Peyer's patch (tissue), 4 donors: ENCODE data around the gene ESPN. TPM values are rescaled to one million over a fixed set of nuclear protein-coding genes. Genes with fewer than 3 reads are reported as not detected.

ENCODE experiments used
- DNase-seq, 3 donors: peaks; one replicate each; pipeline ENCODE4 v3.0.0-alpha.2; 2017 to 2019
- H3K27ac ChIP-seq, 4 donors: fragments of 200-600 bp; sonication (generic); one replicate each; pipeline ENCODE4 v1.5.1; 2016 to 2019
- H3K27me3 ChIP-seq, 2 donors: fragments of 200-600 bp; sonication (generic); one replicate each; pipeline ENCODE4 v1.5.1; 2019
- H3K36me3 ChIP-seq, 3 donors: fragments of 200-600 bp; sonication (generic); one replicate each; pipeline ENCODE4 v1.5.1; 2016 to 2019
- H3K4me1 ChIP-seq, 4 donors: fragments of 200-600 bp; sonication (generic); one replicate each; pipeline ENCODE4 v1.5.1; 2016 to 2019
- H3K4me3 ChIP-seq, 4 donors: fragments of 200-600 bp; sonication (generic); 1 replicate in 3 of 4; 2 replicates in 1 of 4; pipeline ENCODE4 v1.5.1; 2016 to 2019; ENCODE audit warnings: mild to moderate bottlenecking in 1 of 4
- H3K9me3 ChIP-seq, 4 donors: fragments of 200-600 bp; sonication (generic); one replicate each; pipeline ENCODE4 v1.5.1; 2016 to 2019; ENCODE audit warnings: mild to moderate bottlenecking in 1 of 4
- POLR2A ChIP-seq, 2 donors: fragments of 450-650 bp; IDR thresholded peaks; one replicate each; pipeline ENCODE4 v1.5.1; 2017; ENCODE audit warnings: antibody characterized with exemption in 2 of 2, mild to moderate bottlenecking in 2 of 2, moderate library complexity in 2 of 2
- small RNA-seq, 2 donors: library from RNA; depleted of rRNA; stranded (forward); fragments of <200 nt; gene quantifications; one replicate each; pipeline ENCODE3, GENCODE V24; 2016
- total RNA-seq, 4 donors: library from RNA; depleted of rRNA; stranded (reverse); fragments of >200 nt; gene quantifications; one replicate each; pipeline ENCODE4 v1.1.0, GENCODE V29; 2016
- TF ChIP-seq, protein P1 (sequence below), 6 experiments: fragments of 450-650 bp in 4 of 6; fragments of 200-600 bp in 2 of 6; sonication (generic) in 1 of 6; IDR thresholded peaks; one replicate each; pipeline ENCODE4 v1.5.1; 2017 to 2019; ENCODE audit warnings: antibody characterized with exemption in 6 of 6, mild to moderate bottlenecking in 3 of 6, moderate library complexity in 1 of 6

ESPN gene
- total RNA-seq, 4 donors from 2014 or later: 17.3 to 390 (median 306) TPM

DNA sequence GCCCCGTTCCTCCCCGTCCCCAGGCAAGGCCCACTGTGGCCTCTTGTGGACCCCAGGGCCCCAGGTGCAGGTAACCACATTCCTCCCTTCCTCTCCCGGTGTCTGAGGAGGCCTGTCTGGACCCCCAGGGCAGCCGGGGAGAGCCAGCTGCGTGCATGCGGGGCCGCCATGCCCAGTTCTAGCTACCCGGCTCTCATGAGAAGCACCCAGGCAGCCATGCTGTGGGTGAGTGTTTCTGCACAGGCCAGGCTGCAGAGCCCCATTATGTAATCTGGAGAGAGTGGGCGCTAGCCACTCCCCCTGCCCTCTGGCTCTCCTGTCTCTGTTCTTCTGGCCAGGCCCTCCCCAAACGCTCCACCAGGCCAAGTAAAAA is 85.3 kb downstream of the ESPN start:
- no peaks in the 10 kb centered on the region for H3K36me3 ChIP-seq
- no peak overlapping the region for H3K4me3 ChIP-seq
- H3K4me1 ChIP-seq: no peaks in the 10 kb centered on the region
- H3K27ac ChIP-seq: no peak overlapping the region
- TF ChIP-seq, protein P1, sequence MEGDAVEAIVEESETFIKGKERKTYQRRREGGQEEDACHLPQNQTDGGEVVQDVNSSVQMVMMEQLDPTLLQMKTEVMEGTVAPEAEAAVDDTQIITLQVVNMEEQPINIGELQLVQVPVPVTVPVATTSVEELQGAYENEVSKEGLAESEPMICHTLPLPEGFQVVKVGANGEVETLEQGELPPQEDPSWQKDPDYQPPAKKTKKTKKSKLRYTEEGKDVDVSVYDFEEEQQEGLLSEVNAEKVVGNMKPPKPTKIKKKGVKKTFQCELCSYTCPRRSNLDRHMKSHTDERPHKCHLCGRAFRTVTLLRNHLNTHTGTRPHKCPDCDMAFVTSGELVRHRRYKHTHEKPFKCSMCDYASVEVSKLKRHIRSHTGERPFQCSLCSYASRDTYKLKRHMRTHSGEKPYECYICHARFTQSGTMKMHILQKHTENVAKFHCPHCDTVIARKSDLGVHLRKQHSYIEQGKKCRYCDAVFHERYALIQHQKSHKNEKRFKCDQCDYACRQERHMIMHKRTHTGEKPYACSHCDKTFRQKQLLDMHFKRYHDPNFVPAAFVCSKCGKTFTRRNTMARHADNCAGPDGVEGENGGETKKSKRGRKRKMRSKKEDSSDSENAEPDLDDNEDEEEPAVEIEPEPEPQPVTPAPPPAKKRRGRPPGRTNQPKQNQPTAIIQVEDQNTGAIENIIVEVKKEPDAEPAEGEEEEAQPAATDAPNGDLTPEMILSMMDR (IDR thresholded peaks at IDR 0.05): no peak
- TF ChIP-seq POLR2A (IDR thresholded peaks at IDR 0.05): no peak
- H3K27me3 ChIP-seq: no peaks in the 10 kb centered on the region
- no peak for DNase-seq
- H3K9me3 ChIP-seq: no peaks in the 10 kb centered on the region

DNA sequence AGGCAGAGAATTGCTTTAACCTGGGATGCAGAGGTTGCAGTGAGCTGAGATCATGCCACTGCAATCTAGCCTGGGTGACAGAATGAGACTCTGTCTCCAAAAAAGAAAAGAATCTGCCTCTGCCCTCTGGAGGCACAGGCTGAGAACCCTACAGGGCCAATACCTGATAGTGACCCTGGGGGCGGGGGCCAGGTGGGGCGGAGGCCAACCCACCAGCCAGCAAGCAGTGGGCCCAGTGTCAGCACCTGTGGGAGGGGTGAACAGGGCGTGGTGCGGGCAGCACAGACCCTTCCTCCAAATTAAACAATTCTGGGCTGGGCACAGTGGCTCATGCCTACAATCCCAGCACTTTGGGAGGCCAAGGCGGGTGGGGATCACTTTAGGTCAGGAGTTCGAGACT is 85.9 kb downstream of the ESPN start:
- H3K4me3 ChIP-seq: no peak overlapping the region
- H3K27me3 ChIP-seq: no peaks in the 10 kb centered on the region
- no peak for DNase-seq
- TF ChIP-seq POLR2A (IDR thresholded peaks at IDR 0.05): no peak
- TF ChIP-seq, protein P1 (IDR thresholded peaks at IDR 0.05): no peak
- no peaks in the 10 kb centered on the region for H3K4me1 ChIP-seq
- H3K9me3 ChIP-seq: no peaks in the 10 kb centered on the region
- no peaks in the 10 kb centered on the region for H3K36me3 ChIP-seq
- H3K27ac ChIP-seq: no peak overlapping the region

Small RNAs within 50 kb of the gene (small RNA-seq; reads per million reads assigned to genes)
- gene MIR4252: 0 reads per million in 2 donors

Other genes with a start within 250 kb of the ESPN start
- gene CHD5, start 244.5 kb upstream of the ESPN start, total RNA-seq: under 1 TPM; under 0.01 to 0.66 (median 0.22) TPM
- gene RPL22, start 225.2 kb upstream of the ESPN start, total RNA-seq: 100 to 1,000 TPM in 2 of 4 donors, 10 to 100 TPM in 2; 78.1 to 170 (median 99.0) TPM
- gene RNF207, start 218.7 kb upstream of the ESPN start, total RNA-seq: 100 to 1,000 TPM in 3 of 4 donors, 10 to 100 TPM in 1; 56.9 to 153 (median 118) TPM
- gene ICMT, start 188.8 kb upstream of the ESPN start, total RNA-seq: 100 to 1,000 TPM in 1 of 4 donors, 10 to 100 TPM in 3; 26.4 to 109 (median 63.8) TPM
- gene HES3, start 180.6 kb upstream of the ESPN start, total RNA-seq: not detected
- gene GPR153, start 163.7 kb upstream of the ESPN start, total RNA-seq: 100 to 1,000 TPM in 3 of 4 donors, 1 to 10 TPM in 1; 3.3 to 162 (median 121) TPM
- 10 to 100 TPM; 38.4 to 93.2 (median 67.1) TPM for gene ACOT7, start 31.0 kb upstream of the ESPN start, total RNA-seq
- gene HES2, start 4.9 kb upstream of the ESPN start, total RNA-seq: 10 to 100 TPM in 1 of 4 donors, 1 to 10 TPM in 3; 2.5 to 15.9 (median 5.2) TPM
- 10 to 100 TPM; 31.0 to 88.4 (median 61.5) TPM for gene TNFRSF25, start 41.4 kb downstream of the ESPN start, total RNA-seq
- gene PLEKHG5, start 66.9 kb downstream of the ESPN start, total RNA-seq: 10 to 100 TPM; 17.7 to 56.9 (median 45.4) TPM
- gene NOL9, start 129.7 kb downstream of the ESPN start, total RNA-seq: 10 to 100 TPM; 19.0 to 28.0 (median 22.5) TPM
- gene TAS1R1, start 130.5 kb downstream of the ESPN start, total RNA-seq: not detected
- gene ZBTB48, start 155.2 kb downstream of the ESPN start, total RNA-seq: 10 to 100 TPM; 27.0 to 80.9 (median 38.2) TPM
- 10 to 100 TPM; 14.4 to 25.1 (median 18.2) TPM for gene KLHL21, start 178.1 kb downstream of the ESPN start, total RNA-seq
- 1 to 10 TPM; 3.3 to 7.4 (median 6.0) TPM for gene PHF13, start 189.0 kb downstream of the ESPN start, total RNA-seq
- 10 to 100 TPM in 3 of 4 donors, 1 to 10 TPM in 1; 9.9 to 22.8 (median 18.8) TPM for gene THAP3, start 200.1 kb downstream of the ESPN start, total RNA-seq